Nephron progenitor cell (in vitro differentiated cells): ENCODE results near the gene CRYBB1.

ENCODE experiments used
- DNase-seq: peaks from one replicate; pipeline ENCODE4 v3.0.0; 2021
- H3K27ac Mint-ChIP-seq: 2 replicates; pipeline ENCODE4 v1.8.0; 2021; ENCODE audit warnings: mild to moderate bottlenecking, moderate library complexity, mixed read lengths
- H3K27me3 Mint-ChIP-seq: 2 replicates; pipeline ENCODE4 v1.8.0; 2021; ENCODE audit warnings: mild to moderate bottlenecking, low read depth, mixed read lengths; ENCODE audit not compliant: poor library complexity
- H3K36me3 Mint-ChIP-seq: 2 replicates; pipeline ENCODE4 v1.8.0; 2021; ENCODE audit warnings: low read depth, mixed read lengths
- H3K4me1 Mint-ChIP-seq: 2 replicates; pipeline ENCODE4 v1.8.0; 2021; ENCODE audit warnings: mixed read lengths
- H3K4me3 Mint-ChIP-seq: 2 replicates; pipeline ENCODE4 v1.8.0; 2021; ENCODE audit warnings: mild to moderate bottlenecking, moderate library complexity, mixed read lengths
- H3K9me3 Mint-ChIP-seq: 2 replicates; pipeline ENCODE4 v1.8.0; 2021; ENCODE audit warnings: mild to moderate bottlenecking, moderate library complexity, mixed read lengths
- CTCF ChIP-seq: fragments of 200-600 bp; sonication (generic); IDR thresholded peaks from 2 replicates; pipeline ENCODE4 v1.5.0; 2021; ENCODE audit warnings: antibody characterized with exemption

Gene CRYBB1

GRCh38 chr22:26599505-26599904 lies 18.3 kb downstream of the CRYBB1 start:
- no peak overlapping the region for H3K27ac Mint-ChIP-seq
- DNase-seq = no peak
- H3K4me1 Mint-ChIP-seq = peaks cover 10% of the 10 kb centered on the region
- TF ChIP-seq CTCF = no peak
- no peak overlapping the region for H3K4me3 Mint-ChIP-seq
- H3K27me3 Mint-ChIP-seq = peaks cover 24% of the 10 kb centered on the region
- no peaks in the 10 kb centered on the region for H3K36me3 Mint-ChIP-seq
- no peaks in the 10 kb centered on the region for H3K9me3 Mint-ChIP-seq

- Mint-ChIP-seq H3K4me3 (no peak overlapping the region), H3K27ac (no peak overlapping the region), H3K9me3 (no peaks in the 10 kb centered on the region), H3K36me3 (no peaks in the 10 kb centered on the region), H3K27me3 (peaks cover 24% of the 10 kb centered on the region), H3K4me1 (peaks cover 10% of the 10 kb centered on the region)
- TF ChIP-seq CTCF = no peak
- no peak for DNase-seq
Observed at GRCh38 chr22:26597480-26597879, 20.3 kb downstream of the CRYBB1 start.

- TF ChIP-seq CTCF = no peak
- no peak for DNase-seq
- Mint-ChIP-seq H3K9me3 (no peaks in the 10 kb centered on the region), H3K4me1 (peaks cover 10% of the 10 kb centered on the region), H3K4me3 (no peak overlapping the region), H3K36me3 (no peaks in the 10 kb centered on the region), H3K27me3 (peaks cover 26% of the 10 kb centered on the region), H3K27ac (no peak overlapping the region)
Observed at GRCh38 chr22:26597026-26597425, 20.8 kb downstream of the CRYBB1 start.

- Mint-ChIP-seq H3K4me3 (no peak overlapping the region), H3K9me3 (peaks cover under 1% of the 10 kb centered on the region), H3K27ac (no peak overlapping the region), H3K4me1 (no peaks in the 10 kb centered on the region), H3K36me3 (peaks cover under 1% of the 10 kb centered on the region), H3K27me3 (peaks cover 32% of the 10 kb centered on the region)
- no peak for TF ChIP-seq CTCF
- no peak for DNase-seq
Observed at GRCh38 chr22:26593763-26594162, 24.1 kb downstream of the CRYBB1 start.

GRCh38 chr22:26592421-26592891 lies 25.4 kb downstream of the CRYBB1 start:
- Mint-ChIP-seq H3K27ac (no peak overlapping the region), H3K27me3 (peaks cover 23% of the 10 kb centered on the region), H3K9me3 (peaks cover 10% of the 10 kb centered on the region), H3K36me3 (peaks cover 9% of the 10 kb centered on the region), H3K4me3 (no peak overlapping the region), H3K4me1 (no peaks in the 10 kb centered on the region)
- no peak for DNase-seq
- no peak for TF ChIP-seq CTCF
